Measurements from ENCODE around the gene PACC1.
A peak's percentile ranks its signal among the peaks of the same experiment; 100 is the strongest.

Gene PACC1

GRCh38 chr1:212414328-212415106 lies at the start of gene PACC1:
PACC1 (minus strand) TSS chr1:212414886; CDS start chr1:212414757, 129 bp downstream.
- peak; percentile 98 for ATAC-seq

- no peak for ATAC-seq
These were observed 49.0 kb upstream of the PACC1 start for GRCh38 chr1:212463565-212464285.

- no peak for ATAC-seq
These were observed 47.4 kb upstream of the PACC1 start for GRCh38 chr1:212461916-212462660.

GRCh38 chr1:212460376-212460775 lies 45.7 kb upstream of the PACC1 start:
- ATAC-seq = no peak

GRCh38 chr1:212459656-212460055 lies 45.0 kb upstream of the PACC1 start:
- ATAC-seq = no peak

GRCh38 chr1:212458817-212459216 lies 44.1 kb upstream of the PACC1 start:
- no peak for ATAC-seq

GRCh38 chr1:212457740-212458338 lies 43.2 kb upstream of the PACC1 start:
- ATAC-seq = no peak

- ATAC-seq = peak; percentile 53 to 76
These were observed 41.3 kb upstream of the PACC1 start for GRCh38 chr1:212455803-212456528.

GRCh38 chr1:212455401-212455800 lies 40.7 kb upstream of the PACC1 start:
- ATAC-seq = no peak

- ATAC-seq = no peak
These were observed 40.1 kb upstream of the PACC1 start for GRCh38 chr1:212454741-212455140.

- no peak for ATAC-seq
These were observed 38.6 kb upstream of the PACC1 start for GRCh38 chr1:212453156-212453857.

GRCh38 chr1:212452323-212453155 lies 37.9 kb upstream of the PACC1 start:
- ATAC-seq = no peak

- no peak for ATAC-seq
These were observed 37.0 kb upstream of the PACC1 start for GRCh38 chr1:212451416-212452322.

GRCh38 chr1:212450331-212450881 lies 35.7 kb upstream of the PACC1 start:
- no peak for ATAC-seq

GRCh38 chr1:212447478-212447877 lies 32.8 kb upstream of the PACC1 start:
- no peak for ATAC-seq

GRCh38 chr1:212446333-212446732 lies 31.6 kb upstream of the PACC1 start:
- no peak for ATAC-seq

- no peak for ATAC-seq
These were observed 27.7 kb upstream of the PACC1 start for GRCh38 chr1:212442408-212442807.

- no peak for ATAC-seq
These were observed 25.7 kb upstream of the PACC1 start for GRCh38 chr1:212440419-212440818.

- no peak for ATAC-seq
These were observed 24.1 kb upstream of the PACC1 start for GRCh38 chr1:212438831-212439237.

Data from activated CD4-positive, CD25-positive, alpha-beta regulatory T cell treated with anti-CD3 and anti-CD28 coated beads, Interleukin-2, amount 50 U/mL, for 24 hours (primary cell).